Small intestine (tissue), 7 donors: Measurements from ENCODE around the gene NANOS2. TPM values are rescaled to one million over a fixed set of nuclear protein-coding genes. Genes with fewer than 3 reads are reported as not detected.
A peak's percentile ranks its signal among the peaks of the same experiment; 100 is the strongest.

Source experiments
- DNase-seq, 2 donors: peaks; one replicate each; pipeline versions ENCODE4 v3.0.0 to v3.0.0-alpha.2; 2013
- FAIRE-seq: peaks from 2 replicates; lab custom pipeline; 2012; peaks lifted over from hg19 to GRCh38; lab: Jason Lieb, UNC
- H3K27ac ChIP-seq, 3 donors: one replicate each; pipeline ENCODE4 v1.5.1; 2013; ENCODE audit warnings: low read length in 2 of 3, mild to moderate bottlenecking in 2 of 3, control low read depth in 1 of 3, inconsistent platforms in 1 of 3, low read depth in 1 of 3, moderate library complexity in 1 of 3
- H3K27me3 ChIP-seq, 3 donors: one replicate each; pipeline ENCODE4 v1.6.1; 2013; ENCODE audit warnings: low read length in 3 of 3, inconsistent platforms in 1 of 3; ENCODE audit not compliant: control insufficient read depth in 3 of 3, insufficient read depth in 3 of 3
- H3K36me3 ChIP-seq, 3 donors: one replicate each; pipeline ENCODE4 v1.6.1; 2013; ENCODE audit warnings: low read length in 3 of 3, inconsistent platforms in 1 of 3, low read depth in 1 of 3, mild to moderate bottlenecking in 1 of 3, moderate library complexity in 1 of 3; ENCODE audit not compliant: control insufficient read depth in 3 of 3, insufficient read depth in 2 of 3
- H3K4me1 ChIP-seq, 3 donors: one replicate each; pipeline ENCODE4 v1.6.1; 2013; ENCODE audit warnings: low read length in 2 of 3, inconsistent platforms in 1 of 3, low read depth in 1 of 3, mild to moderate bottlenecking in 1 of 3, moderate library complexity in 1 of 3; ENCODE audit not compliant: control insufficient read depth in 3 of 3, insufficient read depth in 2 of 3
- H3K4me3 ChIP-seq, 3 donors: one replicate each; pipeline ENCODE4 v1.5.1; 2013; ENCODE audit warnings: low read length in 3 of 3, control low read depth in 1 of 3, inconsistent platforms in 1 of 3, low read depth in 1 of 3, mild to moderate bottlenecking in 1 of 3, moderate library complexity in 1 of 3
- H3K9me3 ChIP-seq, 2 donors: one replicate each; pipeline ENCODE4 v1.6.1; 2013; ENCODE audit warnings: low read depth in 1 of 2, low read length in 1 of 2; ENCODE audit not compliant: control insufficient read depth in 2 of 2, insufficient read depth in 1 of 2
- WGBS, 3 donors: extraction: QIAGEN DNeasy Blood & Tissue Kit; methylation state at CpG; one replicate each; pipeline ENCODE4 v1.1.7; 2013; 5-methylcytosine and 5-hydroxymethylcytosine counted together
- polyA plus RNA-seq, 4 donors: library from polyadenylated mRNA; stranded (reverse) in 3 of 4; unstranded in 1 of 4; fragments of 200-250 nt in 3 of 4; fragments of 120-200 nt in 1 of 4; gene quantifications; one replicate each; pipeline versions ENCODE4 v1.2.1 to v1.2.3, GENCODE V29; 2013
- donor health status: healthy with polysubstance abuse.
- donor health status: control.
- donor health status: control.
- donor health status: Bipolar disorder and iron deficiency.
- donor health status: healthy.

Gene NANOS2
- polyA plus RNA-seq, 4 donors, result not detected

GRCh38 chr19:45920458-45920857, 5.9 kb upstream of the NANOS2 start:
- Histone ChIP-seq H3K9me3 (no peaks in the 10 kb centered on the region), H3K36me3 (no peaks in the 10 kb centered on the region), H3K27me3 (peaks cover 0 to 19% (median 8%) of the 10 kb centered on the region in 3 donors), H3K4me1 (no peaks in the 10 kb centered on the region), H3K4me3 (no peak overlapping the region), H3K27ac (no peak overlapping the region)
- DNase-seq (no peak), FAIRE-seq (no peak)
- WGBS, 3 donors, result 63 to 73% (median 67%) methylated on average over 8 of the region's 8 CpGs

- H3K27me3 ChIP-seq, result peaks cover 0 to 19% (median 8%) of the 10 kb centered on the region in 3 donors
- no peaks in the 10 kb centered on the region for H3K36me3 ChIP-seq
- no peak overlapping the region for H3K4me3 ChIP-seq
- H3K4me1 ChIP-seq, result no peaks in the 10 kb centered on the region
- DNase-seq (no peak), FAIRE-seq (no peak)
- 29 to 49% (median 29%) methylated on average over 7 of the region's 7 CpGs for WGBS, 3 donors
- H3K27ac ChIP-seq, result no peak overlapping the region
- no peaks in the 10 kb centered on the region for H3K9me3 ChIP-seq
Measured at GRCh38 chr19:45919678-45920077, 5.1 kb upstream of the NANOS2 start.

GRCh38 chr19:45918721-45919120, 4.1 kb upstream of the NANOS2 start:
- Histone ChIP-seq H3K9me3 (no peaks in the 10 kb centered on the region), H3K4me3 (no peak overlapping the region), H3K27ac (no peak overlapping the region), H3K36me3 (no peaks in the 10 kb centered on the region), H3K27me3 (peaks cover 0 to 25% (median 8%) of the 10 kb centered on the region in 3 donors), H3K4me1 (no peaks in the 10 kb centered on the region)
- WGBS, 3 donors, result 50 to 70% (median 65%) methylated on average over 4 of the region's 4 CpGs
- no peak for DNase-seq
- no peak for FAIRE-seq

- no peak for FAIRE-seq
- Histone ChIP-seq H3K27me3 (peaks cover 0 to 25% (median 8%) of the 10 kb centered on the region in 3 donors), H3K4me3 (no peak overlapping the region), H3K27ac (no peak overlapping the region), H3K36me3 (no peaks in the 10 kb centered on the region), H3K4me1 (no peaks in the 10 kb centered on the region), H3K9me3 (no peaks in the 10 kb centered on the region)
- WGBS, 3 donors, result 42 to 49% (median 42%) methylated on average over 4 of the region's 4 CpGs
- no peak for DNase-seq
Measured at GRCh38 chr19:45917421-45918091, 3.0 kb upstream of the NANOS2 start.

- FAIRE-seq (no peak), DNase-seq (peak; percentile 31 to 70)
- Histone ChIP-seq H3K4me3 (no peak overlapping the region), H3K4me1 (peaks cover 0 to 8% (median 0%) of the 10 kb centered on the region in 3 donors), H3K36me3 (no peaks in the 10 kb centered on the region), H3K9me3 (no peaks in the 10 kb centered on the region), H3K27ac (no peak overlapping the region), H3K27me3 (peaks cover 0 to 6% (median 2%) of the 10 kb centered on the region in 3 donors)
- WGBS, 3 donors, result 23 to 58% (median 47%) methylated on average over 8 of the region's 8 CpGs
Measured at GRCh38 chr19:45911291-45911690, 3.3 kb downstream of the NANOS2 start.

GRCh38 chr19:45908956-45909355, 5.6 kb downstream of the NANOS2 start:
- Histone ChIP-seq H3K4me1 (peaks cover 0 to 8% (median 0%) of the 10 kb centered on the region in 3 donors), H3K27ac (no peak overlapping the region), H3K9me3 (no peaks in the 10 kb centered on the region), H3K4me3 (no peak overlapping the region), H3K36me3 (no peaks in the 10 kb centered on the region), H3K27me3 (peaks cover 0 to 2% (median 0%) of the 10 kb centered on the region in 3 donors)
- DNase-seq, result no peak
- WGBS, 3 donors, result 75 to 77% (median 75%) methylated on average over 5 of the region's 5 CpGs
- FAIRE-seq, result no peak

- H3K27me3 ChIP-seq, result no peaks in the 10 kb centered on the region
- WGBS, 3 donors, result 80 to 87% (median 85%) methylated on average over 3 of the region's 3 CpGs
- no peak overlapping the region for H3K27ac ChIP-seq
- H3K36me3 ChIP-seq, result no peaks in the 10 kb centered on the region
- peaks cover 0 to 5% (median 0%) of the 10 kb centered on the region in 3 donors for H3K4me1 ChIP-seq
- FAIRE-seq (no peak), DNase-seq (no peak)
- no peaks in the 10 kb centered on the region for H3K9me3 ChIP-seq
- H3K4me3 ChIP-seq, result no peak overlapping the region
Measured at GRCh38 chr19:45906221-45906620, 8.4 kb downstream of the NANOS2 start.

GRCh38 chr19:45905011-45905410, 9.6 kb downstream of the NANOS2 start:
- 79 to 84% (median 81%) methylated on average over 10 of the region's 10 CpGs for WGBS, 3 donors
- H3K36me3 ChIP-seq, result peaks cover 0 to 5% (median 0%) of the 10 kb centered on the region in 3 donors
- no peak for FAIRE-seq
- H3K4me1 ChIP-seq, result peaks cover 0 to 4% (median 0%) of the 10 kb centered on the region in 3 donors
- H3K27me3 ChIP-seq, result no peaks in the 10 kb centered on the region
- no peak overlapping the region for H3K27ac ChIP-seq
- no peak for DNase-seq
- H3K4me3 ChIP-seq, result no peak overlapping the region
- no peaks in the 10 kb centered on the region for H3K9me3 ChIP-seq
